VCaP (cell line): ENCODE measurements around the gene ADCY5.

Experiments
- H3K27ac ChIP-seq: fragments of 450-650 bp; 2 replicates; pipeline ENCODE4 v1.5.1; 2017
- TF ChIP-seq, protein P1 (sequence below): fragments of 450-650 bp; conservative IDR thresholded peaks from 2 replicates; pipeline ENCODE4 v1.5.1; 2017; ENCODE audit warnings: mild to moderate bottlenecking, moderate library complexity

The ADCY5 gene

DNA sequence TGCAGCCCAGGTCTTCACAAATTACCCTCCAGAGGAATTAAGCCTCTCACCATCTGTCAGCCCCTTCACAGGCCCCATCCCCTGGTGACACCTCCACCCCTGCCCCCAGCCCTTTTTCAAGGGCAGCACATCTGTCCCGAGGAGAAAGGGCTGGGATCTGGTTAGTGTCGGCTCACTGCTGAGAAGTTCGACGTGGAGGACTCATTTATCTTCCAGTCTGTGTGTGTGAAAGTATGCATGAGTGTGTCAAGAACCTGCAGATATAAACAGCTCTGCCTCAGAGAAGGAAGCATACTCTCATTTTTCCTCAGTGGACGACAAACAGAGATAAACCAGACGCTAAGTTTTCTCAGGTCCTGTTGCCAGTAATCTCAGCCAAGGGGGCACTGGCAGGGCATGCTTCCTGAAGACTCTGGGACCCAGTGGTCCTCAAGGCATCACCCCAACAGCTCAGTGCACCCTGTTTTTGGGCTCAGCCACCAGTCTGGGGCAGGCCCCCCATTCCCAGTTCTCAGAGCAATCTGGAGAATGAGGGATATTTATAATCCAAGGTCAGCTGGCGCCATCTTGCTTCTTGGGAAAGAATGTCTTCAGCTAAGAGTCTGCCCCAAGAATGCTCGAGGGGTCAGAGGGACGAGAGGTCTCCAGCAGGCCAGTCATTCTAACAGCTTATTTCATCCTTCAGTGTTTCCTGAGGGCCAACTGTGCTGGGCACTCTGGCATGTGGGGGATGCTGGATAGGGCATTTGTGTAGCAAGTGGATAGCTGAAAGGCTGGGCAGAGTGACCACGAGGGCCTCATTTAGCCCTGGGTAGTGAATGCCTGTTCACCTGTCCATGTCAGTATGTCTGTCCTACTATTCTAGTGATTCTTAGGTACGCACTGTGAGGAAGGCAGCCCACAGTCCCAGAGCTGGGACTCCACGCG, 73.6 kb downstream of the ADCY5 start:
- H3K27ac ChIP-seq: no peak overlapping the region
- TF ChIP-seq, protein P1, sequence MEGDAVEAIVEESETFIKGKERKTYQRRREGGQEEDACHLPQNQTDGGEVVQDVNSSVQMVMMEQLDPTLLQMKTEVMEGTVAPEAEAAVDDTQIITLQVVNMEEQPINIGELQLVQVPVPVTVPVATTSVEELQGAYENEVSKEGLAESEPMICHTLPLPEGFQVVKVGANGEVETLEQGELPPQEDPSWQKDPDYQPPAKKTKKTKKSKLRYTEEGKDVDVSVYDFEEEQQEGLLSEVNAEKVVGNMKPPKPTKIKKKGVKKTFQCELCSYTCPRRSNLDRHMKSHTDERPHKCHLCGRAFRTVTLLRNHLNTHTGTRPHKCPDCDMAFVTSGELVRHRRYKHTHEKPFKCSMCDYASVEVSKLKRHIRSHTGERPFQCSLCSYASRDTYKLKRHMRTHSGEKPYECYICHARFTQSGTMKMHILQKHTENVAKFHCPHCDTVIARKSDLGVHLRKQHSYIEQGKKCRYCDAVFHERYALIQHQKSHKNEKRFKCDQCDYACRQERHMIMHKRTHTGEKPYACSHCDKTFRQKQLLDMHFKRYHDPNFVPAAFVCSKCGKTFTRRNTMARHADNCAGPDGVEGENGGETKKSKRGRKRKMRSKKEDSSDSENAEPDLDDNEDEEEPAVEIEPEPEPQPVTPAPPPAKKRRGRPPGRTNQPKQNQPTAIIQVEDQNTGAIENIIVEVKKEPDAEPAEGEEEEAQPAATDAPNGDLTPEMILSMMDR: peak; percentile 20; the same call in 1 of the 2 replicates

DNA sequence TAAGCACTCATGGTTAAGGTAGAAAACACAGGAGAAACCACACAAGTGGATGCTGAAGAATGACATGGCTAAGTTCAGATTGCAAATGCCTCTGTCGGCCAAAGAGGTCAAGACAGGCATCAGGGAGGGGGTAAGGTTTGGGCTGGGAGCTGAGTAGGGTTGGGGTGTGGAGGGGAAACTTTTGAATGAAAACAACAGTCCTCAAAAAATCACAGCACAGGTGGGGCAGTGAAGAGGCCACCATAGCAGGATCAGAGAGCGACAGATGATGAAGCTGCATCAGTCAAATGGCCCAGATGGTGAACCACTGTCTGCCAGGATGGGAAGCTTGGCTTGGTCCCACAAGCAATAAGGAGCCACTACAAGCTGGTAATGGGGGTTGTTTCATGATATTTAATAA, 74.9 kb downstream of the ADCY5 start:
- TF ChIP-seq, protein P1: no peak
- no peak overlapping the region for H3K27ac ChIP-seq

DNA sequence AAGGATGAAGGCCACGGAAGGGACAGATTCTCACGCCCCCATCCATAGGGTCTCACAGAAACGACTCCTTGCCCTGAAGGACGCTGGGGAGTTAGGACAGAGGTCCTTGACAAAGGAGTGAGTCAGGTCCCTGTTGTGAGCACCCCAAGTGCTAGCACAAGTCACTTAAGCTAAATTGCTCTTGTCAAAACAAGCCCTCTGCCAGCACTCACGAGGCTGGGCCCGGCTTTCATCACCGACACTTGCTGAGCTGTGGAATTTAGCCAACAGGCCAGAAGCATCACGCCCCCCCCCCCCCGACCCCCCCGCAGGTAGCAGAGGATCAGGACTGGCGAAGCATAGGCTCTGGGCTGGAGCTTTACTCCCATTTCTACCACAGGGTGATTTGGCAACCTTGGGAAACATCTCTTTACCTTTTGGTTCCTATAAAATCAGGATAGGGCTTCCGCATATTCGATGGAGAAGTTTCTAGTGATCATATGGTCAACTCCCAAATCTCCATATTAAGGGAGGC, 75.4 kb downstream of the ADCY5 start:
- H3K27ac ChIP-seq: no peak overlapping the region
- TF ChIP-seq, protein P1: no peak

DNA sequence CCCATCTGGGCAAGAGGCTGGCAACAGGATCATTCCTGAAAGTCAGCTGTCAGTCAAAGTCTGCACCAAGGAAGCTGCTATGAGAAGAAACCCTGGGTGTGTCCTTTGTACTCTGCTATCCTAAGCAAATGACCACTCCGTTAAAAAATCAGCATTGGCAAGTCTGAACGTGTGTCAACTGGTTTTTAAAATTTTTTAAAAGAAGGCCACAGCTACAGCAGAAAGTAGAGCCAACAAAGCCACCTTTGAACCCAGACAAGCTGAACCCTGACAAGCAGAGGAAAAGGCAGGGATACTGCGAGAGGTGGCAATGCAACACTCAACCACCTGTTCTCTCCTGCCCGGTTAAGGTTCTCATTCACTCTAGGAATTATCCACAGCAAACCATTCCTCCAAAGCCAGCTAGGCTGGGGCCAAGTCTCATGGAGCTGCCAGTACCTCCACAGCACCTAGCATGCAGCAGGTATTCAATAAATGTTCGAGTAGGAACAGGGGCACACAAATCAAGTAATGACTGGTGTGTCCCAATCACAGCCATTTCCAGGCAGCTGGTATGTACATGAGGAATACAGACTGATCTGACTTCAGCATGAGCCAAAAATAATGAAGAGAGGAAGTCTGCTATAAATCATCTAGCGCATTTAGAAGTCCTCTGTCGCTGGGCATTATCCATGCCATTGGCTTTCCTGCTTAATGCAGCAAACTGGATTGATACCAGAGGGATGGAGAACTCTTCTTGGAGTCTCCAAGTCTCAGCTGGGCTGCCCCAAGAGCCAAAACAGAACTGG, 76.0 kb downstream of the ADCY5 start:
- TF ChIP-seq, protein P1: no peak
- H3K27ac ChIP-seq: no peak overlapping the region

DNA sequence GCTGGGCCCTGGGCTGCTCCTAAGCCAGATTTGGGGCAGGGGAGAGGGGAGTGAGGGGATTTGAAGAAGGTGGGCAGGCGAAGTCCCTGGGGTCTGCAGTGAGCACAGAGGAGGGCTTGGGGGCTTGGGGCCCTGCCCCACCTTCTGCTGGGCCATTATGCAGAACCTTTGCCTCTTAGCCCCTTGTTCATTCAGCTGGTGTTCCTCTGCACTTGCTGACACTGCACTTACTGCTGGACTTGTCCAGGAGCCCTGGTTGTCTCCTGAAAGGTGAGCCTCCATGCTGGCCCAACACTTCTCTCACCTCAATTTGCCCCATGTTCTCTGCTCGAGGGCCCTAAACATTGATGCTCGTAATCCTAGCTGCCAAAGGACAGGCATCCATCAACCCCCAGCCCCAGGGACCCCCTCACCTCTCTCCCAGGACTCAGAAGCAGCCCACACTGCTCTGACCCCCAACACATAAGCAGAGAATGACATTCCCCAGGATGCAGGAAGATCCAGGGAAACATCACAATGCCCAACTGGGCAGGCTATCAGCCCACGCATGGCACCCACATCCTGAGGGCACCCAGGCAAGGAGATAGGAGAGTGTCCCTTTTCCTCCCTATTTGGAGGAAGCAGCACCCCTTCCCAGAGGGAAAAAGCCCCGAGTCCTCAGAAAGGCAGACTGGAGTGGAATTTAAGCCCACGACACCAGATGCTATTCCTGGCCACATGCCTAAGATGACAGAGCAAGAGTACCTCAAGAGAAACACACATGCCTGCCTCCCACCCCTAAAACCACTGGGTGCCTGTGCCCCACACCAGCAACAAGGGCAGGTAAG, 76.8 kb downstream of the ADCY5 start:
- TF ChIP-seq, protein P1: no peak
- H3K27ac ChIP-seq: no peak overlapping the region

DNA sequence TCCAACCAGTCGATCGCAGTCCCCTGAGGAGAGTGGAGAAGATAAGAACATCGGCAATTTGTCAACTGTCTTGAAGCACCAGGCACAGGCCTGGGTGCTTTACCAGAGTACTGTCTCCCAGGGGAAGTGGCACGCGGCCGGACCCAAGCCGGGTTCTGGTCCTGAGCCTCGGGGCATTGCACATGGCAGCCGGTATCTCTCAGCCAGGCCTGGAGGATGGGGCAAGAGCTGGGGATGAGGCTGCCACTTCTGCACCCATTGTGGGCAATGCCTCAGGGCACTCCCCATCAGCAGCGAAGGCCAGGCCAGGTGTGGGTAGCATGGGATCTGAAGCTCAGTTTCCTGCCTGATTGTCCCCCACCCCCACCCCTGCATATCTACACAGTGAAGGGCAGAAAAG, 77.5 kb downstream of the ADCY5 start:
- H3K27ac ChIP-seq: no peak overlapping the region
- TF ChIP-seq, protein P1: no peak
